Mesendoderm (in vitro differentiated cells): ENCODE data around the gene DHRS7C.
"Not testable (repeated sequence)": the region's sequence is repeated elsewhere in the genome, so short reads cannot be mapped to it uniquely, and the experiment has no call there.

ENCODE experiments used
- DNase-seq: peaks from one replicate; pipeline ENCODE4 v3.0.0; 2013
- H2AK5ac ChIP-seq: 2 replicates; pipeline ENCODE4 v1.6.1; 2013; ENCODE audit warnings: low read length, inconsistent platforms
- H2BK120ac ChIP-seq: 2 replicates; pipeline ENCODE4 v1.6.1; 2013; ENCODE audit warnings: low read depth, mild to moderate bottlenecking, low read length, moderate library complexity, mixed read lengths
- H2BK15ac ChIP-seq: replicated peaks from 2 replicates; pipeline ENCODE4 v1.6.1; 2013; ENCODE audit warnings: low read depth, mild to moderate bottlenecking, moderate library complexity
- H2BK5ac ChIP-seq: 2 replicates; pipeline ENCODE4 v1.6.1; 2013; ENCODE audit warnings: low read length, inconsistent platforms
- H3K18ac ChIP-seq: 2 replicates; pipeline ENCODE4 v1.6.1; 2013; ENCODE audit warnings: mild to moderate bottlenecking, low read length, mixed read lengths
- H3K23ac ChIP-seq: one replicate; pipeline ENCODE4 v1.6.1; 2013; ENCODE audit warnings: low read length
- H3K27ac ChIP-seq: 2 replicates; pipeline ENCODE4 v1.5.1; 2013; ENCODE audit warnings: low read depth, mild to moderate bottlenecking, inconsistent platforms, low read length, moderate library complexity
- H3K27me3 ChIP-seq: 2 replicates; pipeline ENCODE4 v1.6.1; 2013; ENCODE audit warnings: low read length, control low read depth, mild to moderate bottlenecking, inconsistent platforms; ENCODE audit not compliant: insufficient read depth, poor library complexity
- H3K36me3 ChIP-seq: 2 replicates; pipeline ENCODE4 v1.6.1; 2013; ENCODE audit warnings: low read length, inconsistent platforms; ENCODE audit not compliant: control insufficient read depth, insufficient read depth
- H3K4ac ChIP-seq: one replicate; pipeline ENCODE4 v1.6.1; 2013; ENCODE audit warnings: low read depth, mild to moderate bottlenecking, low read length, moderate library complexity
- H3K4me1 ChIP-seq: 2 replicates; pipeline ENCODE4 v1.6.1; 2013; ENCODE audit warnings: low read depth, low read length, inconsistent platforms; ENCODE audit not compliant: control insufficient read depth
- H3K4me2 ChIP-seq: 2 replicates; pipeline ENCODE4 v1.6.1; 2013; ENCODE audit warnings: low read length
- H3K4me3 ChIP-seq: 2 replicates; pipeline ENCODE4 v1.5.1; 2013; ENCODE audit warnings: mild to moderate bottlenecking, low read length
- H3K56ac ChIP-seq: one replicate; pipeline ENCODE4 v1.6.1; 2013; ENCODE audit warnings: low read length
- H3K79me1 ChIP-seq: 2 replicates; pipeline ENCODE4 v1.6.1; 2013; ENCODE audit warnings: low read length, inconsistent platforms
- H3K79me2 ChIP-seq: 2 replicates; pipeline ENCODE4 v1.6.1; 2013; ENCODE audit warnings: mild to moderate bottlenecking, low read length; ENCODE audit not compliant: control insufficient read depth, insufficient read depth
- H3K9ac ChIP-seq: 2 replicates; pipeline ENCODE4 v1.6.1; 2013; ENCODE audit warnings: low read length, inconsistent platforms
- H4K5ac ChIP-seq: one replicate; pipeline ENCODE4 v1.6.1; 2013; ENCODE audit warnings: low read length
- H4K8ac ChIP-seq: one replicate; pipeline ENCODE4 v1.6.1; 2013; ENCODE audit warnings: low read depth, mild to moderate bottlenecking, control low read depth, low read length, moderate library complexity
- WGBS: extraction: QIAGEN DNeasy Blood & Tissue Kit; methylation state at CpG from one replicate; pipeline ENCODE4 v1.1.7; 2013; ENCODE audit warnings: low lambda C conversion rate, missing lambda C conversion rate; ENCODE audit not compliant: insufficient coverage; ENCODE audit errors: extremely low coverage; 5-methylcytosine and 5-hydroxymethylcytosine counted together

DHRS7C gene

DNA sequence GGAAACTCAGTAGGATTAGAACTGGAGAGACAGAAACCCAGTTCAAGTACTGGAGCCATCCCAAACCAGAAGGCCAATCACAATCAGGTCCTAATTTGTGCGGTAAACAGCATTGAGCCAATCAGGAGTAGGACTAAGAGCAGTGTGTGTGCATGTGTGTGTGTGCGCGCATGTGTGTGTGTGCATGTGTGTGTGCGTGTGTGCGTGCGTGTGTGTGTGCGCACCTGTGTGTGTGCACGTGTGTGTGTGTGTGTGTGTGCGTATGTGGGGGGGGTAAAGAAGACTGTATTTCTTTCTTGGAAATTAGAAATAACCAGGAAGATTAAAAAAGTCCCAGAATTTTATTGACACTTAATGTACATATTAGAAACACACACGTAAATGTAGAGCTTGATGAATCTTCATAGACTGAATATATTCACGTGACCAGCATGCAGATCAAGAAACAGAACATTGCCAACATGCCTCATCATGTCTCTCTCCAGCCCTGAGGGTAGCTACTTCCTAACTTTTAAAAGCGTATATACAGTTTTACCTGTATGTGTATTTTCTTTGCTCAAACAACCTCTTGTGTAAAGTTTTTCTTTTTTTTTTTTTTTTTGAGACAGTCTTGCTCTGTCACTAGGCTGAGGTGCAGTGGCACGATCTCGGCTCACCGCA lies 919 bp upstream of the DHRS7C start:
- Histone ChIP-seq H3K9ac (no peak overlapping the region), H2BK5ac (no peak overlapping the region), H3K23ac (no peak overlapping the region), H3K79me1 (no peaks in the 10 kb centered on the region), H3K36me3 (no peaks in the 10 kb centered on the region), H4K5ac (no peak overlapping the region), H2BK15ac (no peak overlapping the region), H2BK120ac (no peak overlapping the region), H3K4ac (no peak overlapping the region), H3K56ac (no peak overlapping the region), H3K27ac (no peak overlapping the region), H3K18ac (no peak overlapping the region), H3K4me2 (no peak overlapping the region), H3K79me2 (no peaks in the 10 kb centered on the region), H3K27me3 (no peaks in the 10 kb centered on the region), H4K8ac (no peak overlapping the region), H2AK5ac (no peak overlapping the region), H3K4me3 (no peak overlapping the region), H3K4me1 (no peaks in the 10 kb centered on the region)
- no peak for DNase-seq
- WGBS: no CpG with 5 or more reads among the region's 15 CpGs

- no peak overlapping the region for H3K9ac ChIP-seq
- no peak overlapping the region for H3K4ac ChIP-seq
- no peak overlapping the region for H2AK5ac ChIP-seq
- H2BK5ac ChIP-seq: no peak overlapping the region
- H3K56ac ChIP-seq: no peak overlapping the region
- H3K36me3 ChIP-seq: no peaks in the 10 kb centered on the region
- no peaks in the 10 kb centered on the region for H3K79me2 ChIP-seq
- no peak for DNase-seq
- no peak overlapping the region for H4K8ac ChIP-seq
- no peak overlapping the region for H3K4me2 ChIP-seq
- H3K79me1 ChIP-seq: no peaks in the 10 kb centered on the region
- no peak overlapping the region for H2BK120ac ChIP-seq
- no peaks in the 10 kb centered on the region for H3K27me3 ChIP-seq
- H3K4me1 ChIP-seq: no peaks in the 10 kb centered on the region
- no peak overlapping the region for H2BK15ac ChIP-seq
- WGBS: no CpG with 5 or more reads among the region's 4 CpGs
- no peak overlapping the region for H3K4me3 ChIP-seq
- no peak overlapping the region for H4K5ac ChIP-seq
- H3K27ac ChIP-seq: no peak overlapping the region
- H3K23ac ChIP-seq: no peak overlapping the region
- no peak overlapping the region for H3K18ac ChIP-seq
These were observed 1.1 kb downstream of the DHRS7C start for GRCh38 chr17:9790316-9790715.

- Histone ChIP-seq H3K36me3 (no peaks in the 10 kb centered on the region), H3K23ac (no peak overlapping the region), H2BK5ac (no peak overlapping the region), H3K4me3 (no peak overlapping the region), H2BK15ac (no peak overlapping the region), H3K79me1 (no peaks in the 10 kb centered on the region), H2BK120ac (no peak overlapping the region), H3K27ac (no peak overlapping the region), H3K4me1 (no peaks in the 10 kb centered on the region), H3K4me2 (no peak overlapping the region), H4K5ac (no peak overlapping the region), H3K56ac (no peak overlapping the region), H3K79me2 (no peaks in the 10 kb centered on the region), H3K18ac (no peak overlapping the region), H2AK5ac (no peak overlapping the region), H4K8ac (no peak overlapping the region), H3K27me3 (no peaks in the 10 kb centered on the region), H3K9ac (no peak overlapping the region), H3K4ac (no peak overlapping the region)
- DNase-seq: no peak
- no CpG with 5 or more reads among the region's 8 CpGs for WGBS
These were observed 2.8 kb downstream of the DHRS7C start for GRCh38 chr17:9788601-9789000.

DNA sequence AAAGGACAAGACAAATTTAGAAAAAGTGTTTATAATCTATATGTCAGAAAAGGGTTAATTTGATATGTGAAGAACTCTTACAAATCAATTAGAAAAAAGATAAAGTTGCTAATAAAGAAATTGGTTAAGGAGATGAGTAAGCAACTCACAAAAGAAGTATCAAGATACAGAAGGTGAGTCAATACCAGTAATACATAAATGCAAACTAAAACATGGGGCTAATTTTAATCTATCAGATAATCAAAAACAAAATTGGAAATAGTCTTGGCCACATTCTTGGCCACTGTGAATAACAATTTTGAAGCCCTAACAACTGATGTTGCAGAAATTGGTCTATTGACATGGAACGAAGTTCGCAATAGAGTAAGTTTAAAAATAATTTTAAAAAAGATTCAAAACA lies 6.8 kb downstream of the DHRS7C start:
- Histone ChIP-seq H2BK120ac (no peak overlapping the region), H2BK5ac (no peak overlapping the region), H3K4me1 (no peaks in the 10 kb centered on the region), H3K4ac (no peak overlapping the region), H2BK15ac (no peak overlapping the region), H3K27ac (no peak overlapping the region), H3K23ac (no peak overlapping the region), H3K79me1 (no peaks in the 10 kb centered on the region), H3K36me3 (no peaks in the 10 kb centered on the region), H4K8ac (no peak overlapping the region), H3K9ac (no peak overlapping the region), H3K56ac (no peak overlapping the region), H4K5ac (no peak overlapping the region), H2AK5ac (no peak overlapping the region), H3K27me3 (no peaks in the 10 kb centered on the region), H3K18ac (no peak overlapping the region), H3K4me2 (no peak overlapping the region), H3K4me3 (no peak overlapping the region), H3K79me2 (no peaks in the 10 kb centered on the region)
- no CpG with 5 or more reads among the region's 2 CpGs for WGBS
- DNase-seq: no peak

DNA sequence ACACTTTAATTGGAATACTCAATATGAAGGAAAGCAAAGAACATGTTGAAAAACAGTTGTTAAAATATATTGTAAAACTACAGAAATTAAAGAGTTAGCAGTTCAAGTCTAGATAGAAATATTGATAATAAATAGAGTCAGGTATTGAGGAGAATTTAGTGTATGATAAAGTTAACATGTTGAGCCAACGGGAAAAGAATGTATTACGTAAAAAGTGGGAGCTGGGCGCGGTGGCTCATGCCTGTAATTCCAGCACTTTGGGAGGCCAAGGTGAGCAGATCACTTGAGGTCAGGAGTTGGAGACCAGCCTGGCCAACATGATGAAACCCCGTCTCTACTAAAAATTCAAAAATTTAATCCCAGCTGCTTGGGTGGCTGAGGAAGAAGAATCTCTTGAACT lies 7.9 kb downstream of the DHRS7C start:
- 100% methylated on average over 1 of the region's 5 CpGs for WGBS
- not testable (repeated sequence) for H3K79me1 ChIP-seq, H4K8ac ChIP-seq, H3K27ac ChIP-seq, H3K4me1 ChIP-seq, H3K79me2 ChIP-seq, H2BK120ac ChIP-seq, H3K4ac ChIP-seq, H2AK5ac ChIP-seq, H3K36me3 ChIP-seq, H4K5ac ChIP-seq, H2BK5ac ChIP-seq, H3K56ac ChIP-seq, H2BK15ac ChIP-seq, H3K9ac ChIP-seq, H3K18ac ChIP-seq, H3K4me3 ChIP-seq, H3K4me2 ChIP-seq, H3K23ac ChIP-seq, DNase-seq, H3K27me3 ChIP-seq

DNA sequence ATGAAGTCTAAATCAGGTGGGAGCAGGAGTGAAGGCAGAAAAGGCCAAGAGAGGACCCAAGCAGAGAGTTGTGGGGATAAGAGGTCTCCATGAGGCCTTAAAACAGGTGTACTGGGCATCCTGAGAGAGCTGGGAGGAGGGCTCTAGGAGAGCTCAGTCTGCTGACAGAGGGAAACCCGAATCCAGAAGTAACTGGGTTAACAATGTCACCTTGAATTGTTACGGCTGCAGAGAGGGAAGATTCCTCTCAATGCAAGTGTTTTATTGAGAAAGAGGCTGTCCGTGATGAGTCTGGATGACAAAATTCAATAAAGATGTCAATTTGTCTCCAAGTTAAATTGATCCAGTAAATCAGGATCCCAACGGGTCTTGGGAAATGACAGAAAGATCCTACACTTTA lies 8.3 kb downstream of the DHRS7C start:
- H3K9ac ChIP-seq: no peak overlapping the region
- no peak for DNase-seq
- WGBS: no CpG with 5 or more reads among the region's 4 CpGs

More for the DNA sequence above, 8.3 kb downstream of the DHRS7C start:
- H3K23ac ChIP-seq: no peak overlapping the region
- H3K79me1 ChIP-seq: no peaks in the 10 kb centered on the region
- no peak overlapping the region for H3K18ac ChIP-seq
- no peak overlapping the region for H3K27ac ChIP-seq
- no peaks in the 10 kb centered on the region for H3K79me2 ChIP-seq
- no peak overlapping the region for H4K8ac ChIP-seq
- no peak overlapping the region for H2BK120ac ChIP-seq
- no peak overlapping the region for H2BK15ac ChIP-seq
- no peak overlapping the region for H2AK5ac ChIP-seq
- H3K36me3 ChIP-seq: no peaks in the 10 kb centered on the region
- no peak overlapping the region for H3K56ac ChIP-seq
- H2BK5ac ChIP-seq: no peak overlapping the region
- H3K27me3 ChIP-seq: no peaks in the 10 kb centered on the region
- no peak overlapping the region for H3K4me2 ChIP-seq
- H3K4me1 ChIP-seq: no peaks in the 10 kb centered on the region
- no peak overlapping the region for H3K4ac ChIP-seq
- H3K4me3 ChIP-seq: no peak overlapping the region
- no peak overlapping the region for H4K5ac ChIP-seq
